ENCODE measurements around the gene DHX8.

The DHX8 gene

GRCh38 chr17:43548689-43549379 is 65.1 kb downstream of the DHX8 start:
- no peak for DNase-seq

GRCh38 chr17:43549496-43549895 is 65.7 kb downstream of the DHX8 start:
- DNase-seq, result no peak

- DNase-seq, result no peak
These were observed 67.0 kb downstream of the DHX8 start for GRCh38 chr17:43550754-43551153.

DNA sequence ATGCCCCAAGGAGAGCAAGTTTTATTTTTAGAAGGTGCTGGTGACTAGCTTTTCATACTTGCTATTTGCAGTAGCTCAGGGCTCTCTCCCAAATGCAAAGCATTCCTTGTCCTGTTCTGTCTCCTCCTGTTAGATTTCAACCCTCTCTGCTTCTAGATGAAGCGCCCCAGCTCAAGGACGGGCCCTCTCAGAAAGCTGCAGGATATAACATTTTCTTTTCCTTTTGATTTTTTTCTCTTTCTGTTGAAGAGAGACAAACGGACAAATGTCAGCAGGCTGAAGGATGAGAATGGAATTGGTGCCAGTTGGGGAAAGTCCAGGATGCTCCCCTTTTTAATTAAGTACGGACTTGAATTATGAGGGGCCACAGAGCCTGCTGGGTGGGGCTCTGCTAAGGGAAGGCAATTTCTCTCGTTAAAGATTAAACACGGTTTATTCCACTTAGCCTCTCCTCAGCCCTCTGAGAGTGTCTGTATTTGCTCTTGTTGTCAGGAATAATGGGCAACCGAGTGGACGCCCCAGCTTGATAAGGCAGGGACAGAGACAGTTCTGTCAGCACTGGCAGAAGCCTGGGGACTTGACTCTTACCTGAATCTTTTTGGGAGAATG is 68.6 kb downstream of the DHX8 start:
- no peak for DNase-seq

DNA sequence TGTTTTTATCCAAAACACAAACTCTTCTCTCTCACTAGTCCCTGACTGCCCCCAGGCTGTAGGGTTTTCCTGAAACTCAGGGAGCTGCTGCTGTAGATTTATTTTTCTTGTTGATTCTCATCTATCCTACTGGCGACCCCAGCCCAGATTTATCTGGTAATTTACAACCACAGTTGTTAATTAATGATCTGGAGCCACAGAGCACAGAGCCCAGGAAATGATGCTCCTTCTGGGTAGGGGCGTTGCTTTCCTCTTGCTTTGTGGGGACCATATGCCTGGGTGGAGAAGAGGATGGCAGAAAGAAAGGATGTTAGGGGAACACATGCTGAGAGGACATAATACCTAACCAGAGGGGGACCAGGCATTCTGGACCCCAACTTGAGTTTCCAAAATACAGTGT is 69.8 kb downstream of the DHX8 start:
- DNase-seq, result no peak

GRCh38 chr17:43554857-43555256 is 71.1 kb downstream of the DHX8 start:
- no peak for DNase-seq

- peak; percentile 37 for DNase-seq
These were observed 72.5 kb downstream of the DHX8 start for GRCh38 chr17:43556292-43556691.

DNA sequence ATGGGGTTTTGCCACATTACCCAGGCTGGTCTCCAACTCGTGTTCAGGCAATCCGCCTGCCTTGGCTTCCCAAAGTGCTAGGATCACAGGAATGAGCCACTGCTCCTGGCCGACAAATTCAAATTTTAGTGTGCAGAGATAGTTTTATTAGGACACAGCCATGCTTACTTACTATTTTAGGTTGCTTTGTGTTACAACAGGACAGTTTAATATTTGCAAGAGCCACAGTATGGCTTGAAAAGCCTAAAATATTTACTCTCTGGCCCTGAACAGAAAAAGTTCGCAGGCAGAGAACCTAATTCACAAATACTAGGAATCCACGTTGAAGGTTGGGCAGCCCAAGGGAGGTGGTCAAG is 75.0 kb downstream of the DHX8 start:
- DNase-seq, result no peak

- DNase-seq, result no peak
These were observed 75.5 kb downstream of the DHX8 start for GRCh38 chr17:43559161-43559816.

GRCh38 chr17:43560461-43561427 is 77.0 kb downstream of the DHX8 start:
- DNase-seq, result no peak

- DNase-seq, result no peak
These were observed 79.2 kb downstream of the DHX8 start for GRCh38 chr17:43562679-43563599.

- DNase-seq, result no peak
These were observed 80.1 kb downstream of the DHX8 start for GRCh38 chr17:43563600-43564594.

DNA sequence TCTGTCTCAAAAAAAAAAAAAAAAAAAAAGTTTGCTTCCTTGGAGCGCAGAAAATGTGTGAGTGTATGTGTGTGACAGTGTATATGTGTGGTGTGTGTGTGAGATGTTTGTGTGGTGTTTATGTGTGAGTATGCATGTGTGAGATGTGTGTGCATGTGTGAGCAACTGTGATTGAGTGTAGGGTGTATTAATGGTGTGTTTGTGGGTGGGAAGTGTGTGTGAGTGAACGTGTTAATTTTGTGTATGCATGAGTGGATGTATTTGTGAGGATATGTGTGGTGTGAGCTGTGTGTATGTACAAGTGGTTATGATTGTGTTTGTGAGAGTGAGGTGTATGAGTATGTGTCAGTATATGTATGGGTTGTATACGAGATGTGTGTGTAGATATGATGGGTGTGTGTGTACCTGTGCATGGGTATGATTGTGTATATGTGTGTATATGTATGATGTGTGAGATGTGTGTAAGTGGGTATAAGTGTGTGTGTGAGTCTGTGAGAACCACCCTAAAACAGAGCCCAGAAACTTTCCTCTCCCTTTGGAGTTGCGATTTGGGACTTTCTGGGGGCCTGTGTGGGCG is 84.8 kb downstream of the DHX8 start:
- DNase-seq, result no peak

DNA sequence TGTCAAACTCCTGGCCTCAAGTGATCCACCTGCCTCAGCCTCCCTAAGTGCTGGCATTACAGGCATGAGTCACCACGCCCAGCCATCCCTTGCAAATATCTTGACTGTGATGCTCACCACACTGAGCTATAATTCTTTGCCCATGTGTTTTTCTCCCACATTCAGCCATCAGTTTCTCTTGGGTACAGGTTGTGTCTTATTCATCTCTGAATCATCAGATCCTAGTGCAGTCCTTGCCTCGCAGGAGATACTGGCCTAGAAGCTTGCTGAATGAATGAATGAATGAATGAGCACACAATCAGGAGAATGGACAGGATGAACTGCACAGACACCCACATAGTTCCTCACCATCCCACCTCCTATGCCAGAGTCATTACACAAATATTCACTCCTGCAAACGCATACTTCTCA is 86.7 kb downstream of the DHX8 start:
- no peak for DNase-seq

- no peak for DNase-seq
These were observed 88.7 kb downstream of the DHX8 start for GRCh38 chr17:43572368-43572980.

DNA sequence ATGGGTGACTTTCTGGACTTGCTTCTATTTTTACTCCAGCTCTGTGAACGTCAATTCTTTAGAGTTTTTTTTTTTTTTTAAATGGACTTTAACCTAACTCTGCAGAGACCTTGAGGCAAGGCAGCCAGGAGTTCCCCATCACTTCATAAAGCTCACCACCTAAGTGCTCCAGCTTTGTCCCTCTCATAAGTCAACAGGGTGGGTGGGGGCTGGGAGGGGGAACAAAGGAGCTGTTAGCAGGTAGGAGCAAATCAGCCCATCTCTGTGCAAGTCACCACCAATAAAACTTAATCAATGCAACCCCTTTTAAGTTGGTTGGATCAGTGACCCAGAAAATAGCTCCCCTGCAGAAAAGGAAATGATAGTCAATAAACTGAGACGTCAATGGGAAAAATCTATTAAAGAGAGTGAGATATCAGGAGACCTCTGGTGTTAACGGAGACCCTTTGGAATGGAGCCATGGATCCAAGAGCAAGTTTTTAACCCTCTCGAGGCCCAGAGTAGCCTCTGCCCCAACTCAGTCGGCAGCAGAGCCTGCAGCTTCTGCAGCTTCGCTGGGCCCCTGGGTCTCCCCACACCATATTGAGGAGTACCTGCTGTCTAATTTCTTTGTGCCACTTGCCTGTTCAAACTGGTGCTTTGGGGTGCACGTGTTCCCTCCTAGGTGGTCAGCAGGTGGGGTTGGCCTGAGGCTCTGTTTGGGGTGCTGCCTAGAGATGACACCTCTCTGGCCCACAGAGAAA is 90.0 kb downstream of the DHX8 start:
- no peak for DNase-seq

DNA sequence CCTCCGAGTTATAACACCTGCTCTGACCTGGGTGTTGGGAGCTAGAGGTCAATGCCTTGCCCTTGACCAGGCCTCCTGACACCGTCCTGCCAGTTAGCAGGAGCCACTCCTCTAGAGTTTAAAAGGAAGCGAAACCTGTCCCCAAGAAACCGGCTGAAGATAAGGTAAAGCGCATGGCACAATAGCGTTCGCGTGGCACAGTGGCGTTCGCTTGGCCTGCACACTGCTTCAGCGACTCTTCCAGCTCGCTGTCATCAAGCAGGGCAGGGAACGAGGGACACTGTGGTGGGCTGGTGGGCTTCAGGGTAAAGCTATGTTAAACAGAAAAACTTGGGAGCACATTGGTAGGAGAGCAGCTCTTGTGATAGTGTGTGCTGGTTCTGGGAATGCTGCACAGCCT is 90.6 kb downstream of the DHX8 start:
- DNase-seq, result peak; percentile 84

DNA sequence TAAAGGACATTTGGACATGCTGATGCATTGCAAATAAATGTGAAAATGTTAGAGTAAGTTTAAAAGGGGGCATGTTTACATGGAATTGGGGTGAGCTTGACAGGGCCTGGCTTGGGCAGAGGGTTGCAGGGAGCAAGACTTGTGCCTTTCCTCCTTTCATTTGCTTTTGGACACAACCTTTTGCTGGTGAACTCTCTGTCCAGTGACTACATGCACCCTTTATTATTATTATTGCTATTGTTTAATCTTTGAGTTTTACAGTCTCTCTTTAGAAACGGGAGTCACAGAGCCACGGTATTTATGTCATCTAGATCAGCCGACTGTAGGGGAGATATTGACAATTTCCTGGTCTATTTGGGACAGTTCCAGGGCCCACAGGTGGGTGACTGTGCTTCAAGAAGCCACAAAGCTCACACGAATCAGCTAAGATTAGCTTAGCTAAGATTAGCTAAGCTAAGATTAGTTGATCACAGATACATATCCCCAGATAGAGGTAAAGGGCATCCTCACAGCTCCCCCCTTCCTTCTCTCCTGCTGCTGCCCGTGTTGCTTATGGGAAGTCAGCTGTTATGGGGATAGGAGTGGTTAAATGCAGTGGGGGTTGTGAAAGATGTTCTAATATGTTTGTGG is 91.2 kb downstream of the DHX8 start:
- peak; percentile 66 for DNase-seq
